Measurements from ENCODE around the gene ZBTB16. TPM values are rescaled to one million over a fixed set of nuclear protein-coding genes. Genes with fewer than 3 reads are reported as not detected.

The ZBTB16 gene
- total and polyA plus RNA-seq, 2 experiments from 2014 or later: 0.29 to 1.4 TPM

GRCh38 chr11:114065094-114065493, 5.6 kb downstream of the ZBTB16 start (continued):
- TF ChIP-seq ZNF331 (CRISPR knock-in tag; IDR thresholded peaks at IDR 0.05; ENCODE audit: low read depth) (no peak), JUNB (IDR thresholded peaks at IDR 0.05; ENCODE audit: unreplicated experiment) (no peak), EZH2phosphoT487 (IDR thresholded peaks at IDR 0.05; ENCODE audit: unreplicated experiment) (no peak), CREB1 (CRISPR knock-in tag; IDR thresholded peaks at IDR 0.05; ENCODE audit: low read depth) (no peak)
- TF ChIP-seq, protein P1, sequence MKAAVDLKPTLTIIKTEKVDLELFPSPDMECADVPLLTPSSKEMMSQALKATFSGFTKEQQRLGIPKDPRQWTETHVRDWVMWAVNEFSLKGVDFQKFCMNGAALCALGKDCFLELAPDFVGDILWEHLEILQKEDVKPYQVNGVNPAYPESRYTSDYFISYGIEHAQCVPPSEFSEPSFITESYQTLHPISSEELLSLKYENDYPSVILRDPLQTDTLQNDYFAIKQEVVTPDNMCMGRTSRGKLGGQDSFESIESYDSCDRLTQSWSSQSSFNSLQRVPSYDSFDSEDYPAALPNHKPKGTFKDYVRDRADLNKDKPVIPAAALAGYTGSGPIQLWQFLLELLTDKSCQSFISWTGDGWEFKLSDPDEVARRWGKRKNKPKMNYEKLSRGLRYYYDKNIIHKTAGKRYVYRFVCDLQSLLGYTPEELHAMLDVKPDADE (IDR thresholded peaks at IDR 0.05): no peak

GRCh38 chr11:114066046-114066648, 6.6 kb downstream of the ZBTB16 start:
- Histone ChIP-seq H3K9me2 (ENCODE audit: insufficient read depth) (0 out of 2 replicates have a peak, but pooled peaks cover 5% of the 10 kb centered on the region), H3K4me3 (no peak overlapping the region), H3K36me3 (ENCODE audit: insufficient read depth) (no peaks in the 10 kb centered on the region), H3F3A (replicated peaks; ENCODE audit: low read depth) (no peaks in the 10 kb centered on the region), H3K79me2 (replicated peaks; ENCODE audit: insufficient read depth) (no peaks in the 10 kb centered on the region), H3K4me2 (no peak overlapping the region), H2AFZ (no peak overlapping the region), H3K27me3 (ENCODE audit: insufficient read depth) (peaks cover 35% of the 10 kb centered on the region), H4K20me1 (replicated peaks; ENCODE audit: insufficient read depth) (no peaks in the 10 kb centered on the region; the same call in 1 of the 2 replicates), H3K27ac (ENCODE audit: low read depth) (no peak overlapping the region), H3K4me1 (ENCODE audit: insufficient read depth) (peaks cover 6% of the 10 kb centered on the region)
- H3K4me1 Mint-ChIP-seq: peaks cover 13% of the 10 kb centered on the region
- no peak for DNase-seq (ENCODE audit: low spot score)
- H3K27ac Mint-ChIP-seq: no peak overlapping the region
- no peaks in the 10 kb centered on the region; the same call in 2 of the 3 replicates for H3K36me3 Mint-ChIP-seq (ENCODE audit: low read depth)
- no peak for ATAC-seq
- H3K4me3 Mint-ChIP-seq: no peak overlapping the region
- H3K9me3 Mint-ChIP-seq: no peaks in the 10 kb centered on the region; the same call in 1 of the 3 replicates
- peaks cover 43% of the 10 kb centered on the region for H3K27me3 Mint-ChIP-seq (ENCODE audit: insufficient read depth, low read depth, poor library complexity)
- TF ChIP-seq ZNF331 (CRISPR knock-in tag; IDR thresholded peaks at IDR 0.05; ENCODE audit: low read depth) (no peak), NANOG (IDR thresholded peaks at IDR 0.05; ENCODE audit: borderline replicate concordance) (no peak), EZH2 (IDR thresholded peaks at IDR 0.05; ENCODE audit: low read depth, unreplicated experiment) (no peak), JUNB (IDR thresholded peaks at IDR 0.05; ENCODE audit: unreplicated experiment) (no peak), CTCF (conservative IDR thresholded peaks at IDR 0.05; ENCODE audit: low read depth in 2 of 2) (no peak), EZH2phosphoT487 (IDR thresholded peaks at IDR 0.05; ENCODE audit: unreplicated experiment) (no peak), CREB1 (CRISPR knock-in tag; IDR thresholded peaks at IDR 0.05; ENCODE audit: low read depth) (no peak)
- TF ChIP-seq, protein P1 (IDR thresholded peaks at IDR 0.05): no peak
- TF ChIP-seq, protein P2, sequence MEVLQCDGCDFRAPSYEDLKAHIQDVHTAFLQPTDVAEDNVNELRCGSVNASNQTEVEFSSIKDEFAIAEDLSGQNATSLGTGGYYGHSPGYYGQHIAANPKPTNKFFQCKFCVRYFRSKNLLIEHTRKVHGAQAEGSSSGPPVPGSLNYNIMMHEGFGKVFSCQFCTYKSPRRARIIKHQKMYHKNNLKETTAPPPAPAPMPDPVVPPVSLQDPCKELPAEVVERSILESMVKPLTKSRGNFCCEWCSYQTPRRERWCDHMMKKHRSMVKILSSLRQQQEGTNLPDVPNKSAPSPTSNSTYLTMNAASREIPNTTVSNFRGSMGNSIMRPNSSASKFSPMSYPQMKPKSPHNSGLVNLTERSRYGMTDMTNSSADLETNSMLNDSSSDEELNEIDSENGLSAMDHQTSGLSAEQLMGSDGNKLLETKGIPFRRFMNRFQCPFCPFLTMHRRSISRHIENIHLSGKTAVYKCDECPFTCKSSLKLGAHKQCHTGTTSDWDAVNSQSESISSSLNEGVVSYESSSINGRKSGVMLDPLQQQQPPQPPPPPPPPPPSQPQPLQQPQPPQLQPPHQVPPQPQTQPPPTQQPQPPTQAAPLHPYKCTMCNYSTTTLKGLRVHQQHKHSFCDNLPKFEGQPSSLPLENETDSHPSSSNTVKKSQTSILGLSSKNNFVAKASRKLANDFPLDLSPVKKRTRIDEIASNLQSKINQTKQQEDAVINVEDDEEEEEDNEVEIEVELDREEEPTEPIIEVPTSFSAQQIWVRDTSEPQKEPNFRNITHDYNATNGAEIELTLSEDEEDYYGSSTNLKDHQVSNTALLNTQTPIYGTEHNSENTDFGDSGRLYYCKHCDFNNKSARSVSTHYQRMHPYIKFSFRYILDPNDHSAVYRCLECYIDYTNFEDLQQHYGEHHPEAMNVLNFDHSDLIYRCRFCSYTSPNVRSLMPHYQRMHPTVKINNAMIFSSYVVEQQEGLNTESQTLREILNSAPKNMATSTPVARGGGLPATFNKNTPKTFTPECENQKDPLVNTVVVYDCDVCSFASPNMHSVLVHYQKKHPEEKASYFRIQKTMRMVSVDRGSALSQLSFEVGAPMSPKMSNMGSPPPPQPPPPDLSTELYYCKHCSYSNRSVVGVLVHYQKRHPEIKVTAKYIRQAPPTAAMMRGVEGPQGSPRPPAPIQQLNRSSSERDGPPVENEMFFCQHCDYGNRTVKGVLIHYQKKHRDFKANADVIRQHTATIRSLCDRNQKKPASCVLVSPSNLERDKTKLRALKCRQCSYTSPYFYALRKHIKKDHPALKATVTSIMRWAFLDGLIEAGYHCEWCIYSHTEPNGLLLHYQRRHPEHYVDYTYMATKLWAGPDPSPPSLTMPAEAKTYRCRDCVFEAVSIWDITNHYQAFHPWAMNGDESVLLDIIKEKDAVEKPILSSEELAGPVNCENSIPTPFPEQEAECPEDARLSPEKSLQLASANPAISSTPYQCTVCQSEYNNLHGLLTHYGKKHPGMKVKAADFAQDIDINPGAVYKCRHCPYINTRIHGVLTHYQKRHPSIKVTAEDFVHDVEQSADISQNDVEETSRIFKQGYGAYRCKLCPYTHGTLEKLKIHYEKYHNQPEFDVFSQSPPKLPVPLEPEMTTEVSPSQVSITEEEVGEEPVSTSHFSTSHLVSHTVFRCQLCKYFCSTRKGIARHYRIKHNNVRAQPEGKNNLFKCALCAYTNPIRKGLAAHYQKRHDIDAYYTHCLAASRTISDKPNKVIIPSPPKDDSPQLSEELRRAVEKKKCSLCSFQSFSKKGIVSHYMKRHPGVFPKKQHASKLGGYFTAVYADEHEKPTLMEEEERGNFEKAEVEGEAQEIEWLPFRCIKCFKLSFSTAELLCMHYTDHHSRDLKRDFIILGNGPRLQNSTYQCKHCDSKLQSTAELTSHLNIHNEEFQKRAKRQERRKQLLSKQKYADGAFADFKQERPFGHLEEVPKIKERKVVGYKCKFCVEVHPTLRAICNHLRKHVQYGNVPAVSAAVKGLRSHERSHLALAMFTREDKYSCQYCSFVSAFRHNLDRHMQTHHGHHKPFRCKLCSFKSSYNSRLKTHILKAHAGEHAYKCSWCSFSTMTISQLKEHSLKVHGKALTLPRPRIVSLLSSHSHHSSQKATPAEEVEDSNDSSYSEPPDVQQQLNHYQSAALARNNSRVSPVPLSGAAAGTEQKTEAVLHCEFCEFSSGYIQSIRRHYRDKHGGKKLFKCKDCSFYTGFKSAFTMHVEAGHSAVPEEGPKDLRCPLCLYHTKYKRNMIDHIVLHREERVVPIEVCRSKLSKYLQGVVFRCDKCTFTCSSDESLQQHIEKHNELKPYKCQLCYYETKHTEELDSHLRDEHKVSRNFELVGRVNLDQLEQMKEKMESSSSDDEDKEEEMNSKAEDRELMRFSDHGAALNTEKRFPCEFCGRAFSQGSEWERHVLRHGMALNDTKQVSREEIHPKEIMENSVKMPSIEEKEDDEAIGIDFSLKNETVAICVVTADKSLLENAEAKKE (CRISPR knock-in tag; IDR thresholded peaks at IDR 0.05): no peak

All from GM23338 (cell line).